ENCODE results near the gene MTLN.

GRCh38 chr2:110182449-110182848 is 29.9 kb downstream of the MTLN start:
- TF ChIP-seq CTCF (conservative IDR thresholded peaks at IDR 0.05) = no peak
- no peak for TF ChIP-seq ZFX (IDR thresholded peaks at IDR 0.05)
